Activated CD4-positive, alpha-beta T cell treated with anti-CD3 and anti-CD28 coated beads, Interleukin-2, amount 10 ng/mL, durations not matched to agents 7 days and 5 days (primary cell): ENCODE data around the gene RBM18. TPM values are rescaled to one million over a fixed set of nuclear protein-coding genes. Genes with fewer than 3 reads are reported as not detected.

Source experiments
- CTCF ChIA-PET: fragments of 350-600 bp; sonication (Branson Sonifier 250); formaldehyde crosslinking; loops from one replicate; lab custom pipeline; 2021; ENCODE audit warnings: antibody characterized with exemption; lab: Charles Lee
- POLR2A ChIA-PET: fragments of 350-600 bp; sonication (Branson Sonifier 250); formaldehyde crosslinking; loops from one replicate; lab custom pipeline; 2021; ENCODE audit warnings: antibody characterized with exemption; lab: Charles Lee
- DNase-seq: peaks from one replicate; pipeline ENCODE4 v3.0.0-alpha.2; 2020
- H3K27ac Mint-ChIP-seq: one replicate; pipeline ENCODE4 v1.8.0; 2021; ENCODE audit warnings: mild to moderate bottlenecking, moderate library complexity, mixed read lengths
- H3K27me3 Mint-ChIP-seq: one replicate; pipeline ENCODE4 v1.8.0; 2021; ENCODE audit warnings: mixed read lengths
- H3K36me3 Mint-ChIP-seq: one replicate; pipeline ENCODE4 v1.8.0; 2021; ENCODE audit warnings: low read depth, mixed read lengths
- H3K4me1 Mint-ChIP-seq: one replicate; pipeline ENCODE4 v1.8.0; 2021; ENCODE audit warnings: mixed read lengths
- H3K4me3 Mint-ChIP-seq: one replicate; pipeline ENCODE4 v1.8.0; 2021; ENCODE audit warnings: mild to moderate bottlenecking, moderate library complexity, mixed read lengths
- H3K9me3 Mint-ChIP-seq: one replicate; pipeline ENCODE4 v1.8.0; 2021; ENCODE audit warnings: mixed read lengths
- total RNA-seq, 2 experiments: library from RNA; stranded (reverse); gene quantifications; one replicate each; pipeline ENCODE4 v1.2.3, GENCODE V29; 2021

Gene RBM18
- total RNA-seq, 2 experiments from 2014 or later: 21.5 to 23.6 TPM

GRCh38 chr9:122226758-122227574 lies 37.7 kb downstream of the RBM18 start:
- ChIA-PET CTCF (no interaction called here), POLR2A (no interaction called here)
- Mint-ChIP-seq H3K27ac (no peak overlapping the region), H3K27me3 (peaks cover 38% of the 10 kb centered on the region), H3K36me3 (no peaks in the 10 kb centered on the region), H3K4me1 (no peaks in the 10 kb centered on the region), H3K4me3 (no peak overlapping the region), H3K9me3 (no peaks in the 10 kb centered on the region)
- DNase-seq: no peak

GRCh38 chr9:122226142-122226757 lies 38.4 kb downstream of the RBM18 start:
- Mint-ChIP-seq H3K27ac (no peak overlapping the region), H3K9me3 (no peaks in the 10 kb centered on the region), H3K27me3 (peaks cover 40% of the 10 kb centered on the region), H3K36me3 (no peaks in the 10 kb centered on the region), H3K4me3 (no peak overlapping the region), H3K4me1 (no peaks in the 10 kb centered on the region)
- no peak for DNase-seq
- ChIA-PET CTCF (interaction anchor here (1.1 kb wide), 1 partner anchor 12 kb away, joined by 3 read pairs; no protein-coding TSS in a partner anchor), POLR2A (no interaction called here)

- Mint-ChIP-seq H3K9me3 (no peaks in the 10 kb centered on the region), H3K27me3 (peaks cover 46% of the 10 kb centered on the region), H3K4me3 (no peak overlapping the region), H3K4me1 (no peaks in the 10 kb centered on the region), H3K27ac (no peak overlapping the region), H3K36me3 (no peaks in the 10 kb centered on the region)
- ChIA-PET POLR2A (no interaction called here), CTCF (interaction anchor here (1.1 kb wide), 1 partner anchor 11 kb away, joined by 3 read pairs; no protein-coding TSS in a partner anchor)
- no peak for DNase-seq
Observed at GRCh38 chr9:122225312-122226141, 39.1 kb downstream of the RBM18 start.

GRCh38 chr9:122223435-122223834 lies 41.2 kb downstream of the RBM18 start:
- no peak overlapping the region for H3K27ac Mint-ChIP-seq
- H3K4me3 Mint-ChIP-seq: no peak overlapping the region
- H3K4me1 Mint-ChIP-seq: peaks cover 16% of the 10 kb centered on the region
- no peak for DNase-seq
- ChIA-PET CTCF (no interaction called here), POLR2A (no interaction called here)
- no peaks in the 10 kb centered on the region for H3K9me3 Mint-ChIP-seq
- peaks cover 67% of the 10 kb centered on the region for H3K27me3 Mint-ChIP-seq
- H3K36me3 Mint-ChIP-seq: no peaks in the 10 kb centered on the region

- POLR2A ChIA-PET: no interaction called here
- H3K27me3 Mint-ChIP-seq: peaks cover 71% of the 10 kb centered on the region
Observed at GRCh38 chr9:122222791-122223190, 41.8 kb downstream of the RBM18 start.

GRCh38 chr9:122221183-122221811 lies 43.3 kb downstream of the RBM18 start:
- Mint-ChIP-seq H3K9me3 (no peaks in the 10 kb centered on the region), H3K27me3 (peaks cover 74% of the 10 kb centered on the region), H3K4me1 (peaks cover 23% of the 10 kb centered on the region), H3K4me3 (no peak overlapping the region), H3K27ac (no peak overlapping the region), H3K36me3 (no peaks in the 10 kb centered on the region)
- CTCF ChIA-PET: no interaction called here
- POLR2A ChIA-PET: no interaction called here
- DNase-seq: no peak

More at GRCh38 chr9:122222791-122223190, 41.8 kb downstream of the RBM18 start:
- no peak for DNase-seq
- no peaks in the 10 kb centered on the region for H3K9me3 Mint-ChIP-seq
- no peak overlapping the region for H3K27ac Mint-ChIP-seq
- H3K4me3 Mint-ChIP-seq: no peak overlapping the region
- CTCF ChIA-PET: no interaction called here
- H3K4me1 Mint-ChIP-seq: peaks cover 23% of the 10 kb centered on the region
- H3K36me3 Mint-ChIP-seq: no peaks in the 10 kb centered on the region

GRCh38 chr9:122220673-122221182 lies 43.9 kb downstream of the RBM18 start:
- Mint-ChIP-seq H3K27me3 (peaks cover 79% of the 10 kb centered on the region), H3K36me3 (no peaks in the 10 kb centered on the region), H3K4me3 (no peak overlapping the region), H3K9me3 (no peaks in the 10 kb centered on the region), H3K27ac (no peak overlapping the region), H3K4me1 (peaks cover 23% of the 10 kb centered on the region)
- CTCF ChIA-PET: interaction anchor here (0.5 kb wide), 1 partner anchor 225 kb away, joined by 3 read pairs; no protein-coding TSS in a partner anchor
- POLR2A ChIA-PET: no interaction called here
- no peak for DNase-seq

GRCh38 chr9:122219856-122220672 lies 44.6 kb downstream of the RBM18 start:
- no peaks in the 10 kb centered on the region for H3K36me3 Mint-ChIP-seq
- POLR2A ChIA-PET: no interaction called here
- H3K27ac Mint-ChIP-seq: no peak overlapping the region
- H3K4me3 Mint-ChIP-seq: peak overlapping the region; percentile 47
- CTCF ChIA-PET: interaction anchor here (0.5 kb wide), 1 partner anchor 226 kb away, joined by 3 read pairs; no protein-coding TSS in a partner anchor
- no peak for DNase-seq
- peaks cover 23% of the 10 kb centered on the region for H3K4me1 Mint-ChIP-seq
- peaks cover 85% of the 10 kb centered on the region for H3K27me3 Mint-ChIP-seq
- no peaks in the 10 kb centered on the region for H3K9me3 Mint-ChIP-seq

GRCh38 chr9:122218935-122219855 lies 45.4 kb downstream of the RBM18 start:
- H3K27ac Mint-ChIP-seq: no peak overlapping the region
- CTCF ChIA-PET: no interaction called here
- no peaks in the 10 kb centered on the region for H3K36me3 Mint-ChIP-seq
- POLR2A ChIA-PET: no interaction called here
- peak; percentile 14 for DNase-seq
- peak overlapping the region; percentile 47 for H3K4me3 Mint-ChIP-seq
- H3K4me1 Mint-ChIP-seq: peaks cover 27% of the 10 kb centered on the region
- no peaks in the 10 kb centered on the region for H3K9me3 Mint-ChIP-seq
- peaks cover 90% of the 10 kb centered on the region for H3K27me3 Mint-ChIP-seq

- CTCF ChIA-PET: no interaction called here
- no peak for DNase-seq
- H3K4me3 Mint-ChIP-seq: peak overlapping the region; percentile 47
- H3K36me3 Mint-ChIP-seq: no peaks in the 10 kb centered on the region
- peaks cover 29% of the 10 kb centered on the region for H3K4me1 Mint-ChIP-seq
- POLR2A ChIA-PET: no interaction called here
- no peak overlapping the region for H3K27ac Mint-ChIP-seq
- H3K27me3 Mint-ChIP-seq: peaks cover 90% of the 10 kb centered on the region
- H3K9me3 Mint-ChIP-seq: no peaks in the 10 kb centered on the region
Observed at GRCh38 chr9:122218071-122218934, 46.3 kb downstream of the RBM18 start.
